Kidney glomerular epithelial cell (primary cell): Measurements from ENCODE around the gene TP63.
"Not testable (repeated sequence)": the region's sequence is repeated elsewhere in the genome, so short reads cannot be mapped to it uniquely, and the experiment has no call there.

Experiments
- DNase-seq: peaks from one replicate; lab custom pipeline; 2025; lab: John Stamatoyannopoulos, UW

Gene TP63

GRCh38 chr3:189726277-189726676 is 95.1 kb downstream of the TP63 start:
- no peak for DNase-seq

GRCh38 chr3:189727158-189727557 is 96.0 kb downstream of the TP63 start:
- no peak for DNase-seq

GRCh38 chr3:189727898-189728297 is 96.7 kb downstream of the TP63 start:
- no peak for DNase-seq

- no peak for DNase-seq
Observed at GRCh38 chr3:189728915-189729314, 97.7 kb downstream of the TP63 start.

- no peak for DNase-seq
Observed at GRCh38 chr3:189734061-189734460, 102.9 kb downstream of the TP63 start.

GRCh38 chr3:189735913-189736312 is 104.7 kb downstream of the TP63 start:
- no peak for DNase-seq

GRCh38 chr3:189737071-189737470 is 105.9 kb downstream of the TP63 start:
- no peak for DNase-seq

GRCh38 chr3:189737619-189738018 is 106.4 kb downstream of the TP63 start:
- DNase-seq = no peak

- no peak for DNase-seq
Observed at GRCh38 chr3:189739378-189739777, 108.2 kb downstream of the TP63 start.

- DNase-seq = no peak
Observed at GRCh38 chr3:189740156-189740555, 109.0 kb downstream of the TP63 start.

- DNase-seq = no peak
Observed at GRCh38 chr3:189744235-189744634, 113.0 kb downstream of the TP63 start.

GRCh38 chr3:189745622-189746021 is 114.4 kb downstream of the TP63 start:
- DNase-seq = no peak

- DNase-seq = no peak
Observed at GRCh38 chr3:189748046-189748445, 116.9 kb downstream of the TP63 start.

GRCh38 chr3:189750972-189751371 is 119.8 kb downstream of the TP63 start:
- DNase-seq = not testable (repeated sequence)

GRCh38 chr3:189754356-189754755 is 123.2 kb downstream of the TP63 start:
- DNase-seq = no peak

- DNase-seq = peak; percentile 3
Observed at GRCh38 chr3:189756582-189757078, 125.4 kb downstream of the TP63 start.

GRCh38 chr3:189758186-189758585 is 127.0 kb downstream of the TP63 start:
- no peak for DNase-seq

- no peak for DNase-seq
Observed at GRCh38 chr3:189766416-189766815, 135.2 kb downstream of the TP63 start.

GRCh38 chr3:189771842-189772450 is 140.8 kb downstream of the TP63 start:
- DNase-seq = no peak

GRCh38 chr3:189772584-189772983 is 141.4 kb downstream of the TP63 start:
- DNase-seq = no peak

GRCh38 chr3:189773056-189773455 is 141.9 kb downstream of the TP63 start:
- no peak for DNase-seq

- no peak for DNase-seq
Observed at GRCh38 chr3:189776149-189776824, 145.1 kb downstream of the TP63 start.

GRCh38 chr3:189778340-189778950 is 147.3 kb downstream of the TP63 start:
- no peak for DNase-seq
